GM12865 (cell line): ENCODE measurements around the gene PNPLA7.

Source experiments
- DNase-seq: peaks from one replicate; pipeline ENCODE4 v3.0.0; 2010; ENCODE audit warnings: low read depth
- H3K4me3 ChIP-seq: 2 replicates; pipeline ENCODE4 v1.5.1; 2011; ENCODE audit warnings: mild to moderate bottlenecking, low read depth, low read length, control low read depth
- TF ChIP-seq, protein P1 (sequence below): IDR thresholded peaks from 2 replicates; pipeline ENCODE4 v1.5.1; 2011; ENCODE audit warnings: low read length, control low read depth, low read depth, inconsistent platforms; ENCODE audit not compliant: insufficient read depth; ENCODE audit errors: missing control alignments

The PNPLA7 gene

DNA sequence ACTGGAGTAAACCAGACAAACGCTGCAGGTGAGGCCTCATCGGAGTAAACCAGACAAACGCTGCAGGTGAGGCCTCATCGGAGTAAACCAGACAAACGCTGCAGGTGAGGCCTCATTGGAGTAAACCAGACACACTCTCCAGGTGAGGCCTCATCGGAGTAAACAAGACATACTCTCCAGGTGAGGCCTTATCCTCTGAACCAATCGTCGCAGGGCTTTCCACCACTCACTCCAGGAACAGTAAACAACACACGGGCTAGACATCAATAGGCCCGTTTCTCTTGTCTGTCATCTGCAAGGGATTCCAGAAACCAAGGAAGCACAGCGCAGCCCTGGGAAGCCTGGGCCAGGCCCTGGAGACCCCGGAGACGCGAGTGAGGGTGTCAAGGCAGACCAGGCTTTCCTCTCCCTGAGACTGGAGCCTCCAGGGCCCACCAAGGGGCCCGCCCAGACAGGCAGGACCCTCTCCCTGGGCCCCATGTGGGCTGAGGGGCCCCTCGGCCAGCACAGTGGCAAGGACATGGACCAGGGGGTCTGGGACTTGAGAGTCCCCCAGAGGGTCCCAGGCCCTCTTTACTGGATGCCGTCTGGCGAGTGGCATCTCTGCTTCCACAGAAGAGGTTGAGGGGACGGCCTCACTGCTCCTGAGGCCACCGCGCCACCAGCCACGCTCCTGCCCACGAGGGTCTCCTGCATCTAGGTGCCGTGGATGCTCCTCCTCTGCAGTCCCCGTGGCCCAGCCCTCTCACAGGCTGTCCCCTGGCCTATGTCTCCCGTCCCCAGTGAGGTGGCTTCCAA lies 64.7 kb downstream of the PNPLA7 start:
- TF ChIP-seq, protein P1, sequence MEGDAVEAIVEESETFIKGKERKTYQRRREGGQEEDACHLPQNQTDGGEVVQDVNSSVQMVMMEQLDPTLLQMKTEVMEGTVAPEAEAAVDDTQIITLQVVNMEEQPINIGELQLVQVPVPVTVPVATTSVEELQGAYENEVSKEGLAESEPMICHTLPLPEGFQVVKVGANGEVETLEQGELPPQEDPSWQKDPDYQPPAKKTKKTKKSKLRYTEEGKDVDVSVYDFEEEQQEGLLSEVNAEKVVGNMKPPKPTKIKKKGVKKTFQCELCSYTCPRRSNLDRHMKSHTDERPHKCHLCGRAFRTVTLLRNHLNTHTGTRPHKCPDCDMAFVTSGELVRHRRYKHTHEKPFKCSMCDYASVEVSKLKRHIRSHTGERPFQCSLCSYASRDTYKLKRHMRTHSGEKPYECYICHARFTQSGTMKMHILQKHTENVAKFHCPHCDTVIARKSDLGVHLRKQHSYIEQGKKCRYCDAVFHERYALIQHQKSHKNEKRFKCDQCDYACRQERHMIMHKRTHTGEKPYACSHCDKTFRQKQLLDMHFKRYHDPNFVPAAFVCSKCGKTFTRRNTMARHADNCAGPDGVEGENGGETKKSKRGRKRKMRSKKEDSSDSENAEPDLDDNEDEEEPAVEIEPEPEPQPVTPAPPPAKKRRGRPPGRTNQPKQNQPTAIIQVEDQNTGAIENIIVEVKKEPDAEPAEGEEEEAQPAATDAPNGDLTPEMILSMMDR, result no peak
- H3K4me3 ChIP-seq, result no peak overlapping the region
- DNase-seq, result no peak

- TF ChIP-seq, protein P1, result no peak
- no peak for DNase-seq
- H3K4me3 ChIP-seq, result no peak overlapping the region
Measured at GRCh38 chr9:137484551-137485315, 65.5 kb downstream of the PNPLA7 start.

DNA sequence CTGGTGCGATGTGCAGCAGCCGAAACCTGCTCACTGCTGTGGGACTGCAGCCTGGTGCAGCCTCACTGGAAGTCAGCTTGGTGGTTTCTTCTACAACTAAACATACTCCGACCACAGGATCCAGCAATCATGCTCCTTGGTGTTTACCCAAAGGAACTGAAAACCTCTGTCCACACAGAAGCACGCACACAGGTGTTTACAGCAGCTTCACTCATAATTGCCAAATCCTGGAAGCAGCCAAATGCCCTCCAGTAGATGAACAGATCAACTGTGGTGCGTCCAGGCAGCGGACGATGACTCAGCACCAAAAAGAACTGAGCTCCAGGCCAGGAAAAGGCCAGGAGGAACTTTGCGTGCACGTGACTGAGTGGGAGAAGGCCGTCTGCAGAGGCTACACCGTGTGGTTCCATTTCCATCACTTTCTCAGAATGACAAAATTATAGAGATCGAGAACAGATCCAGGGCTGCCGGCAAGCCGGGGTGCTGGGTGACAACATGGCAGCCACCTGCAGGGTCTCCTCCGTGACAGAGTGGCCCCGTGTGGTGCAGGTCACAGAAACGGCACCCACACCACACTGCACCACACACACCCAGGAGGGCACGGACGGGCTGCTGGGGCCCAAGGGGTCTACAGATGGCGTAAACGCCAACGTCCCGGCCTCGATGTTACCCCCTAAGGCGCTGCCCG lies 68.0 kb downstream of the PNPLA7 start:
- TF ChIP-seq, protein P1, result no peak
- no peak overlapping the region for H3K4me3 ChIP-seq
- no peak for DNase-seq

GRCh38 chr9:137480686-137481683 lies 69.2 kb downstream of the PNPLA7 start:
- DNase-seq, result no peak
- TF ChIP-seq, protein P1, result no peak
- no peak overlapping the region for H3K4me3 ChIP-seq

- no peak for DNase-seq
- no peak overlapping the region for H3K4me3 ChIP-seq
- TF ChIP-seq, protein P1, result no peak
Measured at GRCh38 chr9:137479892-137480685, 70.1 kb downstream of the PNPLA7 start.
